Panc1 (cell line): ENCODE results near the gene CEP164. TPM values are rescaled to one million over a fixed set of nuclear protein-coding genes. Genes with fewer than 3 reads are reported as not detected.

ENCODE experiments used
- ATAC-seq: fragments of 200-7000 bp; cut with Tn5 transposase; 2 replicates; pipeline ENCODE4 v1.9.1; 2020; ENCODE audit warnings: mild to moderate bottlenecking, moderate library complexity
- BruUV-seq: library from RNA; stranded (reverse); fragments of 400-500 nt; replicated peaks from 2 replicates; lab custom pipeline; 2021; lab: Mats Ljungman, UMichigan
- CTCF ChIA-PET: fragments of 300-600 bp; sonication (Branson Sonifier 250); formaldehyde crosslinking; loops from one replicate; lab custom pipeline; 2022; ENCODE audit warnings: antibody characterized with exemption; lab: Charles Lee
- POLR2A ChIA-PET: fragments of 300-600 bp; sonication (Branson Sonifier 250); formaldehyde crosslinking; loops from one replicate; lab custom pipeline; 2022; ENCODE audit warnings: antibody characterized with exemption; lab: Charles Lee
- DNase-seq: peaks from one replicate; pipeline ENCODE4 v3.0.0-alpha.2; 2010; ENCODE audit warnings: low read depth, low spot score
- H3K27ac ChIP-seq: 2 replicates; pipeline ENCODE4 v1.5.1; 2011; ENCODE audit warnings: mild to moderate bottlenecking, low read length, inconsistent platforms
- H3K27me3 ChIP-seq: fragments of 200-500 bp; sonication (Bioruptor generic); 2 replicates; pipeline ENCODE4 v1.6.0; 2014; ENCODE audit warnings: low read length, inconsistent platforms; ENCODE audit not compliant: control insufficient read depth, insufficient read depth
- H3K36me3 ChIP-seq: fragments of 200-500 bp; sonication (Bioruptor generic); 2 replicates; pipeline ENCODE4 v1.5.1; 2014; ENCODE audit warnings: inconsistent platforms, mild to moderate bottlenecking, low read length, moderate library complexity; ENCODE audit not compliant: control insufficient read depth, insufficient read depth
- H3K4me1 ChIP-seq: 2 replicates; pipeline ENCODE4 v1.5.1; 2011; ENCODE audit warnings: inconsistent platforms, mild to moderate bottlenecking, low read length, moderate library complexity; ENCODE audit not compliant: control insufficient read depth, insufficient read depth
- H3K4me3 ChIP-seq, 2 experiments: 2 replicates each; pipeline ENCODE4 v1.5.1; 2011 to 2012; ENCODE audit warnings: low read depth in 2 of 2, low read length in 2 of 2, mild to moderate bottlenecking in 2 of 2, inconsistent platforms in 1 of 2, moderate library complexity in 1 of 2
- H3K9me3 ChIP-seq: fragments of 200-500 bp; sonication (Bioruptor generic); 2 replicates; pipeline ENCODE4 v1.5.1; 2014; ENCODE audit warnings: low read depth, mild to moderate bottlenecking, inconsistent platforms, low read length, moderate library complexity; ENCODE audit not compliant: control insufficient read depth, insufficient read depth
- POLR2AphosphoS5 ChIP-seq: IDR thresholded peaks from 2 replicates; pipeline ENCODE4 v1.6.1; 2012; ENCODE audit warnings: mild to moderate bottlenecking, low read depth, low read length, moderate library complexity
- REST ChIP-seq, 2 experiments: IDR thresholded peaks; 2 replicates each; pipeline ENCODE4 v1.6.1; 2011 to 2012; ENCODE audit warnings: low read depth in 2 of 2, control low read depth in 1 of 2, low read length in 1 of 2, mild to moderate bottlenecking in 1 of 2, moderate library complexity in 1 of 2; ENCODE audit not compliant: insufficient read depth in 1 of 2
- SIN3A ChIP-seq: IDR thresholded peaks from 2 replicates; pipeline ENCODE4 v1.6.1; 2012; ENCODE audit warnings: low read depth, mild to moderate bottlenecking, low read length, moderate library complexity, borderline replicate concordance; ENCODE audit not compliant: insufficient read depth
- TCF7L2 ChIP-seq: IDR thresholded peaks from 2 replicates; pipeline ENCODE4 v1.6.1; 2011; ENCODE audit warnings: mild to moderate bottlenecking, low read depth, low read length, inconsistent platforms
- in situ Hi-C: cut with HindIII; loops from 2 replicates; pipeline ENCODE4 v1.10.0; 2016; ENCODE audit warnings: low sequenced_read_pairs, low pct_unique_long_range_greater_than_20kb
- intact Hi-C: fragments of 100-400 bp; cut with micrococcal nuclease; formaldehyde crosslinking; loops from one replicate; pipeline ENCODE4 v1.10.0; 2022; ENCODE audit not compliant: unreplicated experiment
- total RNA-seq: library from RNA; stranded (reverse); gene quantifications from one replicate; pipeline ENCODE4 v1.2.1, GENCODE V29; 2021; ENCODE audit not compliant: unreplicated experiment
- TF ChIP-seq, protein P1 (sequence below): fragments of 450-650 bp; IDR thresholded peaks from 2 replicates; pipeline ENCODE4 v1.5.1; 2017; ENCODE audit warnings: mild to moderate bottlenecking

CEP164 gene
- total RNA-seq, 1 experiment from 2014 or later, result 75.4 TPM

DNA sequence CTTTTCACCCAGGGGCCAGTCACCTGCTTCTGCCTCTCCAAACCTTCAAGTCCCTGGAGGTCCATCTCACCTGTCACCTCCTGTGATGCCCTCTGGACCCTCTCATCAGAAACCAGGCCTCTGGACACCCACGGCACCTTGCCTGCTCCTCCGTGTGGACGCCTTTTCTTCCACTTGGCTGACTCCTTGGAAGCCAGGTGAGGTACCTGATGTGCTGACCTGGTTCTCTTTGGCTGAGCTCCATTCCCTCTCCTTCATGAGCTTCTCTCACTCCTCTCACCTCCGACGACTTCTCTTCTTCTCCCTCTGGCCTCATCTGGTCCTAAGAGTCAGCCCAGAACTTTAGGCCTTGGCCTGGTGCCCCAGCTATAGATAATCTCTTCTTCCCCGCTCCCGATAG lies 99.3 kb downstream of the CEP164 start:
- no peak for DNase-seq
- no peak overlapping the region for H3K4me3 ChIP-seq
- intact Hi-C loops, result loop anchor here (2.0 to 10.0 kb wide), 3 partner anchors 195 to 528 kb away; no protein-coding TSS in a partner anchor
- BruUV-seq, result no TSS peak
- ChIA-PET POLR2A (no interaction called here), CTCF (interaction anchor here (0.6 to 4.3 kb wide), 10 partner anchors 191 to 520 kb away, joined by 3 to 50 read pairs (median 4); no protein-coding TSS in a partner anchor)
- H3K27ac ChIP-seq, result no peak overlapping the region
- in situ Hi-C loops, result loop anchor here (25.0 kb wide), 1 partner anchor 385 kb away; the partner anchor contains the start of gene FXYD2
- no peaks in the 10 kb centered on the region for H3K9me3 ChIP-seq
- TF ChIP-seq, protein P1, sequence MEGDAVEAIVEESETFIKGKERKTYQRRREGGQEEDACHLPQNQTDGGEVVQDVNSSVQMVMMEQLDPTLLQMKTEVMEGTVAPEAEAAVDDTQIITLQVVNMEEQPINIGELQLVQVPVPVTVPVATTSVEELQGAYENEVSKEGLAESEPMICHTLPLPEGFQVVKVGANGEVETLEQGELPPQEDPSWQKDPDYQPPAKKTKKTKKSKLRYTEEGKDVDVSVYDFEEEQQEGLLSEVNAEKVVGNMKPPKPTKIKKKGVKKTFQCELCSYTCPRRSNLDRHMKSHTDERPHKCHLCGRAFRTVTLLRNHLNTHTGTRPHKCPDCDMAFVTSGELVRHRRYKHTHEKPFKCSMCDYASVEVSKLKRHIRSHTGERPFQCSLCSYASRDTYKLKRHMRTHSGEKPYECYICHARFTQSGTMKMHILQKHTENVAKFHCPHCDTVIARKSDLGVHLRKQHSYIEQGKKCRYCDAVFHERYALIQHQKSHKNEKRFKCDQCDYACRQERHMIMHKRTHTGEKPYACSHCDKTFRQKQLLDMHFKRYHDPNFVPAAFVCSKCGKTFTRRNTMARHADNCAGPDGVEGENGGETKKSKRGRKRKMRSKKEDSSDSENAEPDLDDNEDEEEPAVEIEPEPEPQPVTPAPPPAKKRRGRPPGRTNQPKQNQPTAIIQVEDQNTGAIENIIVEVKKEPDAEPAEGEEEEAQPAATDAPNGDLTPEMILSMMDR, result no peak
- TF ChIP-seq SIN3A, result no peak
- TF ChIP-seq REST (IDR thresholded peaks at IDR 0.05; ENCODE audit: insufficient read depth in 1 of 2, low read depth in 2 of 2, low read length in 1 of 2), result no peak
- TF ChIP-seq POLR2AphosphoS5, result no peak
- no peak for TF ChIP-seq TCF7L2
- H3K36me3 ChIP-seq, result no peaks in the 10 kb centered on the region
- no peak for ATAC-seq
- no peaks in the 10 kb centered on the region; the same call in 1 of the 2 replicates for H3K27me3 ChIP-seq
- H3K4me1 ChIP-seq, result no peaks in the 10 kb centered on the region

DNA sequence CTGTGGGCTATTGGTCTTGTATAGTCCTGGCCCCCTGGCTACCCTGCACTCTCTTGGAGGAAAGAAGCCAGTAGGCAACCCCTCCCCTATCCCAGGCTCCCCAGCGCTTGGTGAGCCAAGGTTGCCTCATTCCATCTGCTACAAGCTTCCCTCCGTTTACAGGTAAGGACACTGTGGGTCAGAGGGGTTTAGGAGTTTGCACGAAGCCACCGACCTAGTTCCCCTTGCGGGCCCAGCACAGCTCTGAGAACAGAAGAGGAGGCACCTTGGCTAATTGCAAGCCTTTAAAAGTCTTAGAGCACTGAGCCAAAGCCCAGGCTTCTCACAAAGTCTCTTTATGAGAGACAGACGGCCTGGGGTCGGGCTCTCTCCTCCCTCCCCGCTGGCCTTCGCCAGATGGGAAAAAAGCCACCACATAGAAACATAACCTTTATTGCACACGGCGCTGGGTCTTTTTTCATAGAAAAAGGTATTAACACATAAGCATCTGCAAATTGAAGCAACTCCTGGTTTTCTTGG lies 99.8 kb downstream of the CEP164 start:
- ATAC-seq, result no peak; the same call in 1 of the 2 replicates
- DNase-seq, result no peak
- TF ChIP-seq TCF7L2 (no peak), POLR2AphosphoS5 (no peak), REST (IDR thresholded peaks at IDR 0.05; ENCODE audit: insufficient read depth in 1 of 2, low read depth in 2 of 2, low read length in 1 of 2) (no peak), SIN3A (no peak)
- TF ChIP-seq, protein P1, result no peak
- Histone ChIP-seq H3K36me3 (no peaks in the 10 kb centered on the region), H3K4me1 (no peaks in the 10 kb centered on the region), H3K27me3 (no peaks in the 10 kb centered on the region; the same call in 1 of the 2 replicates), H3K4me3 (no peak overlapping the region), H3K9me3 (no peaks in the 10 kb centered on the region), H3K27ac (no peak overlapping the region)
- CTCF ChIA-PET, result interaction anchor here (1.5 to 4.3 kb wide), 3 partner anchors 345 to 391 kb away, joined by 3 to 50 read pairs (median 25); no protein-coding TSS in a partner anchor
- no TSS peak for BruUV-seq
- intact Hi-C loops (loop anchor here (2.0 to 10.0 kb wide), 3 partner anchors 195 to 527 kb away; no protein-coding TSS in a partner anchor), in situ Hi-C loops (loop anchor here (25.0 kb wide), 1 partner anchor 385 kb away; the partner anchor contains the start of gene FXYD2)
- POLR2A ChIA-PET, result no interaction called here
